NK-92 (cell line): ENCODE measurements around the gene PAN3.

Experiments used
- DNase-seq: peaks from one replicate; lab custom pipeline; 2025; ENCODE audit not compliant: unreplicated experiment; lab: John Stamatoyannopoulos, UW

Gene PAN3

DNA sequence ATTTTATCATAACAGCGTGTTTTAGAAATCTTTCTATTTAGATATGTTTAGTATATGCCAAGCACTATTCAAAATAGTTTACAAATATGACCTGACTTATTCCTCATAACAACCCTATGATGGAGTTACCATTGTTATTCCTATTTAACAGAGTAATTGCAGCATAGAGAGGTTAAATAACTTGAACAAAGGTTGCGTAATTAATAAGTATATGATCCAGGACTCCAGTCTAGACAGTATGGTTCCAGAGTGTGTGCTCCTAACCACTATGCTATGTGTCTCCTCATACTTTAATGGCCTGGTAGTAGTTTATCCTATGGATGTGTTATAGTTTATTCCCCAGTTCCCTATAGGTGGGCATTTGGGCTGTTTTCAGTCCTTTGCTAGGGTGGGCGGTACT lies 145.3 kb downstream of the PAN3 start:
- no peak for DNase-seq

DNA sequence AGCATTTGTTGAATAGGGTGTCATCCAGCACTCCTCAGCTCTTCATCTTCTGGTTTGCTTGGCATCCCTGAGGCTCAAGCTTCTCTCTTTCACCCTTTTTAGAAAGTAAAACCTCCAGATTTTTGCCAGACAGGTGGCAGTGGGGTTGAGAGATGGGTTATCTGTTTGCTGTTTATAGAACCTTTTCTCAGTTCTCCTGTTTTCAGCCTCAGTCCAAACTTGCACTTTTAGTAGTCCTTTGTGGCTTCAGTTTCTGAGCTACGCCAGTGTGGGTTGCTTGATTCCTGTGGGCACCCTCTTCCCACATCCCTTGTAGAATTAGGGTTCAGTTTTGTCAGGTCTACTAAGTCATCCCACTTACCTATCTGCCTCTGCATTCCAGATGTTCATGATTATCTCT lies 147.9 kb downstream of the PAN3 start:
- DNase-seq: no peak

DNA sequence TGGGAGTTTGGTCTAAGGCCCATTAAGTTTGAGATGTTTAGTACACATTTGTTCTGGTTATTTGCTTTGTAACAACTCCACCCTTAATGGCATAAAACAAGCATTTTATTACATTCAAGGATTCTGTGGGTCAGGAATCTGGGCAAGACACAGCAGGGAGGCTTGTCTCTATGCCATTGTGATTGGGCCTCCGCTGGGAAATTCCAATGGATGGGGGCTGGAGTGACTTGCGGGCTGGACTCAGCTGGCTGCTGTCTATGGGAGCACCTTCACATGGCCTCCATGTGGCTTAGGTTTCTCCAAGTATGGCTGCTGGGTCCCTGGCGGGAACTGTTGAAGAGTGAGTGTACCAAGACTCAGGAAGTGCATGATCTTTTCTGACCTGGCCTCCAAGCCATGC lies 159.0 kb downstream of the PAN3 start:
- DNase-seq: no peak

DNA sequence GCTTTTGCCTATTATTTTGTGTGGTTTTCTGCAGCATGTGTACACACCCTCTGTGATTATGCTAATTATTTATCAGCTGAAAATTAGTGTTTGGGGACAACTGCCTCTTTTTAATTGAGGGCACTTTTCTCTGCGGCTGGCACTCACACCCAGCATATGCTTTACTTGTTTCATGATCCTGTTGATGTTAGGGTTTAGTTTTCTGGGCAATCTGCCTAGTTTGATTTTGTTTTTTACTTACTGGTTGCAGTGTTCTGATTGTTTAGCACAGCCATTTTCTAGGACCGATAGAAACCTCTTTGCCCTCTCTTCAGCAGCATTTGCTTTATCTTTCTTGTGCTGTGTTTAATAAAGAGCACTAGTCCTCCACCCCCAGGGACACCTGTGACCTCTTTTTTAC lies 161.6 kb downstream of the PAN3 start:
- DNase-seq: no peak

DNA sequence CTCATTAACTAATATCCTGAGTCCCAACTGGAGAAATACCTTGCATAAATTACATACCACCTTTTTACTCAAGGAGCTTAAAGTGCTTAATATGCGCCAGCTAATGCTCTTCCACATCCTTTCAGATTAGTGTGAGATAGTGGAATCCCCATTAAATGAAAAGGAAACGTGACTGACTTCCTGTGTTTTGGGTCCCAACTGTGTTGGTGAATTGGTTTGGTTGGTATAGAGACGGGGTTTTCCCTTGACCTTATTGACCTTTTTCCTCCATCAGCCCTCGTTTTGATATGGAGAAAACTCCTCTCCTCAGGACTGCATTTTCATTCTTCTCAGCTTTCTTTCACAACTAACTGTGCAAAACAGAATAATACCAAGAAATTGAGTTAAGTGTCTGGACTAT lies 163.5 kb downstream of the PAN3 start:
- DNase-seq: no peak

DNA sequence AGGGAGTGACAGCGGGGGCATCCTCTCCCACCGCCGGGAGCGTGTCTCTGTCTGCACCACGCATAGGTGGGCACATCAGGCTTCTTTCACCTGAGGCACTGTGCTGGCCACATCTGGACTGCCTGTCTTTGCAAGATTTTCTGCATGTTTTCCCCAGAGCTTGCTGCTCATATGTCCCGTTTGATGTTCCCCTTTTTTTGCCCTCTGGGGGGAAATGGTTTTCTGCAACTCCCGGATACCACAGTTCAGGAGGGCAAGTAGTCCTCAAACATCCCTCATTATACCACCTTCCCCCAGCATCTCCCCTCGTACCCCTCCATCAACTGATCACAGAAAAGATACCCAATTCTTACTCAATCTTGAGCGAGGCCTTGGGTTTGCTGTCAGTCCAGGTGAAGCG lies 168.0 kb downstream of the PAN3 start:
- no peak for DNase-seq

DNA sequence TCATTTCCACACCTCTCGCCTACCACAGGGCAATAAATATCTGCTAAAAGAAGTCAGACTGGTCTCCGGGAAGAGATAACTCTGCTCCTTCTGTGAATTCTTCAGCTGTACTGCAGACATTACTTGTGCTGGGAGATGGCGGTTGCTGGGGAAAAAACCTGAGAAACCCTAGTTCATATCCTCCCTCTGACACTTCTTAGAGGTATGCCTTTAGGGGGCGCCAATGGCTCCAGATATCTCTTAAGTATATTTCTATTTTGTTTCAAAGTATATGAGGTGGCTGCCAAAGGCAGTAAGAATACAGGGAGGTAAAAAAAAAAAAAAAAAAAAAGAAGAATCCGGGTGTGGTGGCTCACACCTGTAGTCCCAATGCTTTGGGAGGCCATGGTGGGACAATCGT lies 175.2 kb downstream of the PAN3 start:
- DNase-seq: no peak

DNA sequence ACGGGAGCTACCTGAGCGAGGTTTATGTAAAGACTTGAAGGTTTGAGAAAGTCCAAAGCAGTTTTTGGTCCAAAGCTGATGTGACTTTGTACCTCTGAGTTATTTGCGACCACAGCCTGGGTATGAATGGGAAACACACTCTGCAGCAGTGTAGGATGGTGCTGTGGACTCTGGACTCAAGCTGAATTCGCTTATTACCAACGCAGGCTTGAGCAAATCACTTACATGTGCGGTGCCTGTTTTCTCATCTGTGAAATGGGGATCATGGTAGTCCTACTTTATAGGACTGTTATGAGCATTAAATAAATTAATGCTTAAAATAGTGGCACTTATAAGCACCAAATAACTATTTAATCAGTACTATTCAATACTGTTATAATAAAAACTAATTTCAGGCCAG lies 176.5 kb downstream of the PAN3 start:
- no peak for DNase-seq

DNA sequence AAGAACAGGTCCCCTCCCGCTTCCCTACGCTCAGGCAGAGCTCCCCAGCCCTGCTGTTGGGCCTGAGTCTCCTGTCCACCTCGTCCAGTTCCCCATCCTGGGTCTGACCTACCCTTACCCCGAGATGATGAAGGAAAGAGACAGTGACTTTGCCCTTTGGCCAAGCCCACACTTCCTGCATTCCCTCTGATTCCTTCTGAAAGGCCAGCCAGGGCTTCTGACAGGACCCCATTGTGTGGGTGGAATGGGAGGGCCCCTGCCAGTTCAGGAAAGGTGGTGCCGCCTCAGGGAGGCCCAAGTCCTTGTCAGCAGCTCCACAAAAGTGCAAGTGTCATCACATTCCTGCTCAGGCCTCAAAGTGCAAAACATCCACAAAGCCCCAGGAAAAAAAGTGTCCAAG lies 177.8 kb downstream of the PAN3 start:
- DNase-seq: no peak

DNA sequence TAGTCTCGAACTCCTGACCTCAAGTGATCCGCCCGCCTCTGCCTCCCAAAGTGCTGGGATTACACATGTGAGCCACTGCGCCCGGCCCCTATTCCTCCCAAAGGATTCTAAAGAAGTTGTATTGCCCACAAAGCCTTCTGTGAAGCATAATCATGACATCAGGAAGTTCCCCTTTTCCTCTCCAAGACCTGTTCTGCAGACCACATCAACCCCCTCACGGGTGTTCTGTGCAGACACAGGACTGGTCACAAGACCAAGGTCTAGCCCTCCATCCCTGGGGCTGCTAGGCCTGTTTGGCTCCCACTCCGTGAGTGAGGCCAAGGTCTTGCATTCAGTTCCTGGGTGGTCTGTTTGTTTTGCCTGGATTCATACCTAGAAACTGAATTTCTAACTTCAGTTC lies 178.5 kb downstream of the PAN3 start:
- DNase-seq: no peak

DNA sequence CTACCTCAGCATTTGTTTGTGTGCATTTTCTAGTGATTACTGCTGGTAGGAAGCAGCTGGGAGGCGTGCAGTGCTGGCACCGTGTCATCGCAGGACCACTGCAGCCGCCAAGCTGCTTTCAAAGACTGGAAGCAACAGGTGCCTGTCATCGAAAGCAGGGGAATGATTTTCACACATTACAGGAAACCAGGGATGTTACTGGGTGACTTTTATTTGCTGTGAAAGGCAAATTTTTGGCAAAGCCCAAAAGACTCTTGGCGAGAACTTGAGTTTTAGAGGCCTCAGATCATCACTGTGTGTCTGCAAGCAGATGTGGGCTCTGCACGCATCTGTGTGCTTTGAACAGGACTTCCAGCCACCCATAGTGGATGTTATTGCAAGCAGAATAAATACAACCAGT lies 180.2 kb downstream of the PAN3 start:
- no peak for DNase-seq

DNA sequence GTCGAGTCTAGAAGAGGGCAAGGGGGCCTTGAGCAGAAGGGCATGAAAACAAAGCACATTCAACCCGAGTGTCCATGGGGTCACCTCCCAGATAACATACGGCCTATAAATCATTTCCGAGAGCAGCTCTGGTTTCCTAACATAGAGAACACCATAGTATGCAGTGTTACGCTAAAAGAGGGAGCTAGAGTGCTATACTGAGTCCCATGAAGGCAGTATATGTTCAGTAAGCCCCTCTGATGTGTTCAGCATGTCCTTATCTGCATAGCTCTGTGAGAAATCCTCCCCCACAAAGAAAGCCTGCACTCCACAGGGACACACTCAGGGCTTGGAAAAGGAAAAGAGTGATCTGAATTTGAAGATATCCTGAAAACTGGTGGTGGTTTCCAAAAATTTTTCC lies 181.2 kb downstream of the PAN3 start:
- DNase-seq: no peak

DNA sequence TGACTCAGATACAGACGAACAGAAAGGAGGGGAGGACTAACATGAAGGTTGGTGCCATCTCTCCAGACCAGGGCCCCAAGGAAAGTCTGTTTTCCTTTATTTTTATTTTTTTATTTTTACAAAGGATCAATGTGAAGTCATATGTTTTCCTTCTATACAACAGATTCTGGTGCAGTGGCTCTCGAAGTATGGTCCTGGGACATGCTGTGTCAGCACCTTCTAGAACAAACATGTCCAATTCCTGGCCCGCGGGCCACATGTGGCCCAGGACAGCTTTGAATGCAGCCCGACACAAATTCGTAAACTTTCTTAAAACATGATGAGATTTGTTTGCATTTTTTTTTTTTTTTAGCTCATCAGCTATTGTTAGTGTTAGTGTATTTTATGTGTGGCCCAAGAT lies 181.9 kb downstream of the PAN3 start:
- DNase-seq: no peak

DNA sequence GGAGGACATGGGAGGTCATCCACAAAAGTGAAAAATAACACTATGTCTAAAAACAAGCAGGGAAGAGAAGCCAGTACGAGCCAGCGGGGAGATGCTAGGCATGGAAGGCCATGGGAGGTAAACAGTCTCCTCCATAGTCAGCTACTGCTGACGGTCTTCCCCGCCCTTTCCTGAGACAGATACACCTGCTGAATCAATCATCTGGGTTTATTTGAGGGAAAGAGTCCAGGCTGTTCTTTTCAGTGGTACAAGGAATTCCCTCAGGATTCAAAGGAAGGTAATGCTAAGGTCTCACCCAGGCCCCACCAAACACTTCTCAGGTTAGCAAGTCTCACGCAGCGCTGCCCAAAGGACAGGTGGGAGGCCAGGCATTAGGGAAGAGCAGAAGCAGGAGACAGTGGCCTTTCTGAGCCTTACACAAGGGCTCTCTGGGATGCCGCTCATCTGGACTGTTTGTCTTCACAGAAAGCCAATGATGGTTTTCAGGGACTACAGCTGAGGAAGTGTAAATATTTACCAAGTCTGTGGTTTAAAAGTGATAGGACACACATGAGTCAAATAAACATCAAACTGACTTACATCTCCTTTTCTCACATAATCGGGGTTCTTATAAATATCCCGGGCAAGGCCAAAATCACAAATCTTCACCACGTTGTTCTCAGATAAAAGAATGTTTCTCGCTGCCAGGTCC lies 182.7 kb downstream of the PAN3 start:
- DNase-seq: no peak

DNA sequence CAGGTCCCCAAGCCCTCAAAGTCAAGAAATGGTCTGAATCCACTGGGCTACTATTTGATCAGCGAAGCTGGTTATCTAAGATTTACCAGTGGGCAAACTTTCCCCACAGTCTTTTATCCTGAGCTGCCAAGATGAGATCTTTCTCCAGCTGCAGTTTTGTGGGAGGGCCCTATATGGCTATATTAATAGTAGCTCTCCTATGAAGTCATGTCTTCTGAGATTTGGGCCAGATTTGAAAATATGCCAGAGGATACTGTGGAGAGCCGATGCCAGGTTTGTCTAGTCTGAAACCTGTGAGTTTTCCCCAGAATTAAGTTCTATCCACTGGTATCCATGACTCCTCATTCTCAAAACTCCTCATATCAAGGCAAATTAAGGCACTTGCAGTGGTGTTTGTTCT lies 183.4 kb downstream of the PAN3 start:
- DNase-seq: no peak

DNA sequence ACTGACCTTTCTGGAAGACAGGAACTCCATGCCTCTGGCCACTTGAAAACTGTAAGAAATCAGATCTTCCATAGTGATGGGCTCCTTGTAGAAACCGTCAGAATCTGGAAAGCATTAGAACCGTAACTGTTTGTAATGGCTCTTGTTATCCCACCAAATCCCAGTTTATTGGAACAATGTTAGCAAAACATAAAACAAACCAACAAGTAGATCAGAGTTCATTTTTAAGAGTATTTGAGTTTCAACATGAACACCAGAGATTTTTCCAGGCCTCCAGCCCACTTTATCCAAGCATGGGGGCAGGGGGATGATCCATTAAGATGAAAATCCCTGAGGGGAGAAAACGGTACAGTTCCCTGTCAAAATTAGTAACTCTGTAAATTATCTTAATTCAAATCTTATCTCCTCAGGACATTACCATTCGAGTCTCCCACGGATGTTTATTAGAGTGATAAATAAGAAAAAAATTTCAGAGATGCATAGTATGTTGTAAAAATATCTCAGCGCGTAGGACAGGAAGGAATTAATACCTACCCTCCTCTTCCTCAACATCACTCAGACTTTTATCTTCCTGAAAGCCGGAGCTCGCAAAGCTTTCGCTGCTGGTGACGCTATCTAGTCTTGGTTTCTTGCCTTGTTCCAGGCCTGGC lies 184.0 kb downstream of the PAN3 start:
- DNase-seq: no peak

DNA sequence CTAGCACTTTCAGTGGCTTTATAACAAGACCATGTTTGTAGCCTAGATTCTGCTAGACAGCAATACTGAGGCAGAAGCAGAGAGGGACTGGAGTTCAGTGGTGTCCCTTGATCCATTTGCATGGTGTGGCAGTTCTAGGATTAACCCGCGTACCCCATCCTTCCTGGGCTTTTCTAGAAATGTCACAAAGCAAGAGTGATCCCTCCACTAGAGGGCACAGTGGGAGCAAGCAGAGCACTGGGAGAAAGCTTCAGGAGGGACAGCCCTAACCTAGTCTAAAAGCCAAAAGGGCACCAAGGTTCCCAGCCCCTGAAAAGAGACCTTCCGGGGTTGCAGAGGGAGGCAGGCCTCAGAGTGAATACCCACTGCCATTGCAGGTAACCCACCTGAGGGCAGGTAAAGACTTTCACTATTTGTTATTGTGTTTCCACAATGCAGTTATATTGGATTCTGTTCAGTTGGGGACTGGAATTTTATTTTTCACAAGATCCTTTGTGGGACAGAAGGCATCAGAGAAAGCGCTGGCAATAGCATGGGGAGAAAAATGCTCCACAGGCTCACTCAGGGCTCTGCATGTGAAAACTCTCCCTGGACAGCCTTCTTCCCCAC lies 185.9 kb downstream of the PAN3 start:
- no peak for DNase-seq

DNA sequence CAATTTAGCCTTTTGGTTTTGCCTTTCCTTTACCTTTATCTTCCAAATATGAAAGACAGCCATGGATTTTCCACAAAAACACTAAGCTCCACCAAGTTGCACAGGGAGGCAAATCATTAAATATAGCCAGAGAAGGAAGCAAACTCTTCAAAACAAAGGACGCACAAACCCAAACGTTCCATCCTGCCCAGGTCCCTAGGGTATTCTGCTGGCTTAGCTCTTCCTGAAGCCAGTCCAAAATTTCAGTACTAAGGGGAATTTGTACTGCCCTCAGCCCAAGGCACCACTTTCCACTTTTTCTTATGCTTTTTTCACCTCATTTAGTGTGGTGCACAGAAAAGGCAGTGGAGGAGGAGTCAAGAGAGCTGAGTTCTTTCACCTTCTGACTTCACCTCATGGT lies 186.7 kb downstream of the PAN3 start:
- no peak for DNase-seq

DNA sequence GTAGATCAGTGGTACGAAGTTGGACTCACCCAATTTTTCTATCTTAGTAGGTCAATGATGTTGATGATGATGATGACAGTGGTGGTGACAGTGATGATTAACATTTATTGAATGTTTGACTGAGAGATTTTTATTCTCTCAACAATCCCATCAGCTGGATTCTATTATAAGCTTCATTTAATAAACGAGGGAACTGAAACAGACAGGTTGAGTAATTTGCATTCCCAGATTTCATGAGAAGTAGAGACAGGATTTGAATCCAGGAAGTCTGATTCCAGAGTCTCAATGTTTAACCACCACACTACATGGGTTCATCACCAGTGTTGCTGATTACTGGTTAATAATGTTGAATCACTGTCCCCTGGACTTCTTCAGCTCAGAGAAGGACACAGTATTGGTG lies 187.7 kb downstream of the PAN3 start:
- DNase-seq: no peak

DNA sequence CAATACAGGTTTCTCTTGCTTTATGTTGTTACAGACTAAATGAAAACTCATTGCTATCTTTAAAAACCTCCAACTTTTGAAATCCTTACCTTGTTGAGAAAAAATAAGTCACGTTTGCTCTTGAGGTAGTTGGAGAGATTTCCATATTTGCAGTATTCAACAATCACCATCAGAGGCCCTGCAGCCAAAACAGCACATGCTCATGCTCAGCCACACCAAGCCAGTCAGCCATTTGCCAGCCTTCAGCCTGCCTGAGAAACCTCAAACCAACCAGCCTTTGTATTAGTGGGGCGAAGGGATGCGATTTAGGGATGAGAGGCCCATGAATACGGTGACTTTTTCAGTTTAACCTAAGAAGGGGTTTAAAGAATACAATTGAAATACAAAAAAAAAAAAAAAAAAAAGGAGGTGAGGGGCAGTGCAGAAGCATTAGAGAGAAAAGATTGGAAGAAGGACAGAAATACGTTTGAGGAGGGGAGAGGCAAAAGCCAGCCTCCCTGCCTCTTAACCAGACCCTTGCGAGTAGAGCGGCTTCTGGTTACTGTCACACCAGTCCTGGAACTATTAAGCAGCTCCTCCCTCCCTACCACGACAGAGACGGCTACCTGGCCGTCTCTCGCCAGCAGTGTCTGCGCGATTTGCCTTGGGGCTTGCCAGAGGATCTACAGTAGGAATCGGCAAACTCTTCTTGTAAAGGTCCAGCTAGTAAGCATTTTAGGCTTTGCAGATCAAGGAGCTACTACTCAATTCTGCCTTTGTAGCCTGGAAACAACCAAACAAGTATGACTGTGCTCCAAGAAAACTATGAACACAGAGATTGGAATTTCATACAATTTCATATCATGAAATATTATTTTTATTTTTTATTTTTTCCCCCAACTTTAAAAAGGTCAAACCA lies 189.3 kb downstream of the PAN3 start:
- DNase-seq: no peak

DNA sequence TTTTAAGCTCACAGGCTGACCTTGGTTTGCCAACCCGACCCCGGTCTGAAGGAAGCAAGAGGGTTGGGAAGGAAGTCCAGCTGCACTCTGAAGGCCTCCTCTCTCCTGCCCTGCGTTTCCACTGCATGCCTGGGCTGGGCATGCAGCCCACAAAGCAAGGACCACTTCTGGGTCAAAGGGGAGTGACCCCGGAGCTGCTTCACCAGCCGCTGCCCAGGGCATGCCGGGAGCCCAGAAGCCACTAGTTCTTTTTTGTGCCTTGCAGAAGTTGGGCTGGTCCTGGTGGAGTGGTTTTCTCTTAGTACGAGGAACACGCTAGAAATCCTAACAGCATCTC lies 189.9 kb downstream of the PAN3 start:
- DNase-seq: no peak
